Embryonic facial prominence (tissue), 1 donor: ENCODE data around the gene CALN1.
"Not testable (repeated sequence)": the region's sequence is repeated elsewhere in the genome, so short reads cannot be mapped to it uniquely, and the experiment has no call there.

Source experiments
- DNase-seq: peaks from one replicate; pipeline ENCODE4 v3.0.0-alpha.2; 2016; ENCODE audit errors: extremely low spot score

Gene CALN1

GRCh38 chr7:72408966-72409637 is 3.0 kb downstream of the CALN1 start:
- no peak for DNase-seq

GRCh38 chr7:72406820-72407403 is 5.2 kb downstream of the CALN1 start:
- no peak for DNase-seq

- DNase-seq = no peak
Observed at GRCh38 chr7:72405871-72406270, 6.3 kb downstream of the CALN1 start.

- DNase-seq = no peak
Observed at GRCh38 chr7:72405418-72405817, 6.7 kb downstream of the CALN1 start.

GRCh38 chr7:72404743-72405142 is 7.4 kb downstream of the CALN1 start:
- DNase-seq = no peak

GRCh38 chr7:72403458-72404076 is 8.6 kb downstream of the CALN1 start:
- no peak for DNase-seq

- no peak for DNase-seq
Observed at GRCh38 chr7:72394016-72394415, 18.1 kb downstream of the CALN1 start.

- no peak for DNase-seq
Observed at GRCh38 chr7:72391821-72392377, 20.2 kb downstream of the CALN1 start.

- no peak for DNase-seq
Observed at GRCh38 chr7:72386118-72386517, 26.0 kb downstream of the CALN1 start.

GRCh38 chr7:72362246-72362645 is 49.9 kb downstream of the CALN1 start:
- DNase-seq = no peak

GRCh38 chr7:72345208-72345727 is 66.9 kb downstream of the CALN1 start:
- DNase-seq = no peak

GRCh38 chr7:72343991-72344390 is 68.1 kb downstream of the CALN1 start:
- DNase-seq = no peak

- DNase-seq = not testable (repeated sequence)
Observed at GRCh38 chr7:72343354-72343753, 68.8 kb downstream of the CALN1 start.

- no peak for DNase-seq
Observed at GRCh38 chr7:72337390-72338167, 74.6 kb downstream of the CALN1 start.

- DNase-seq = no peak
Observed at GRCh38 chr7:72336632-72337389, 75.3 kb downstream of the CALN1 start.

GRCh38 chr7:72336382-72336631 is 75.8 kb downstream of the CALN1 start:
- DNase-seq = no peak

- no peak for DNase-seq
Observed at GRCh38 chr7:72335561-72336381, 76.4 kb downstream of the CALN1 start.

GRCh38 chr7:72334698-72335097 is 77.4 kb downstream of the CALN1 start:
- DNase-seq = no peak

GRCh38 chr7:72334066-72334465 is 78.1 kb downstream of the CALN1 start:
- no peak for DNase-seq

GRCh38 chr7:72326811-72327210 is 85.3 kb downstream of the CALN1 start:
- no peak for DNase-seq

- no peak for DNase-seq
Observed at GRCh38 chr7:72326365-72326764, 85.8 kb downstream of the CALN1 start.
